ENCODE measurements around the gene TMEM30B. TPM values are rescaled to one million over a fixed set of nuclear protein-coding genes. Genes with fewer than 3 reads are reported as not detected.

Gene TMEM30B
- total and polyA plus RNA-seq, 4 donors, result 3.0 to 7.4 (median 5.6) TPM

DNA sequence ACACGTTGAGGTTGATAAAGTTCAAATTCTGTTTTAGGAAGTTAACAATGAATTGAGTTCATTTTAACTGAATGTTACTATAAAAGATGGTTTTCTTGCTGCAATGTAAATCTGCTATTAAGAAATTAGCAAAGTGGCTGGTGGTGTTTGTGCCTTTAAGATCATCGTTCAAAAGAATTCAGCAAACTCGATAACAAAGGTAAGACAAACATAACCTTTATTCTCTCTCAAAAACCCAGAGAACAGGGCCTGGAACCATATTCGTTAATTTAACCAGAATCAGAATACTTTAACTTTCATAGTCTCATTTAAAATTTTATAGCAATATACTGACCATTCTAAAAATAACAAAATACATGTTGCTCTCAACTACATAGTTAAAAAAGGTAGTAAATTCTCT, 3.4 kb downstream of the TMEM30B start:
- Histone ChIP-seq H3K9me3 (ENCODE audit: control insufficient read depth in 4 of 4, low read length in 3 of 4) (no peaks in the 10 kb centered on the region), H3K9ac (ENCODE audit: low read depth in 1 of 2, low read length in 2 of 2) (peak overlapping the region in 1 of 2 donors; percentile 67), H3K4me1 (ENCODE audit: control insufficient read depth in 4 of 4, insufficient read depth in 4 of 4, low read length in 3 of 4) (peaks cover 2 to 32% (median 23%) of the 10 kb centered on the region in 4 donors), H3K27ac (ENCODE audit: low read depth in 1 of 2, low read length in 2 of 2) (no peak overlapping the region), H3K27me3 (ENCODE audit: control insufficient read depth in 4 of 4, insufficient read depth in 4 of 4, low read length in 3 of 4) (no peaks in the 10 kb centered on the region), H3K36me3 (ENCODE audit: control insufficient read depth in 4 of 4, insufficient read depth in 3 of 4, low read depth in 1 of 4, low read length in 3 of 4) (no peaks in the 10 kb centered on the region), H3K4me3 (ENCODE audit: low read depth in 1 of 3, low read length in 3 of 3) (no peak overlapping the region)
- TF ChIP-seq RXRA (IDR thresholded peaks at IDR 0.05) (peak; percentile 34 to 37), GABPA (IDR thresholded peaks at IDR 0.05 in 1 of 2, conservative IDR thresholded peaks at IDR 0.05 in 1 of 2) (peak in 1 of 2 donors; percentile 15), YY1 (IDR thresholded peaks at IDR 0.05) (peak; percentile 77), JUND (IDR thresholded peaks at IDR 0.05) (peak in 1 of 2 donors; percentile 38), FOXA1 (IDR thresholded peaks at IDR 0.05) (no peak), SP1 (IDR thresholded peaks at IDR 0.05) (peak; percentile 27), RAD21 (IDR thresholded peaks at IDR 0.05) (peak in 1 of 2 donors; percentile 7), TAF1 (conservative IDR thresholded peaks at IDR 0.05) (peak; percentile 56), EGR1 (IDR thresholded peaks at IDR 0.05; ENCODE audit: low read depth in 2 of 2) (no peak), NR2F2 (IDR thresholded peaks at IDR 0.05) (no peak), HNF4G (IDR thresholded peaks at IDR 0.05) (peak; percentile 15), FOXA2 (IDR thresholded peaks at IDR 0.05) (no peak), HNF4A (conservative IDR thresholded peaks at IDR 0.05) (peak; percentile 51 to 71)
- TF ChIP-seq, protein P1, sequence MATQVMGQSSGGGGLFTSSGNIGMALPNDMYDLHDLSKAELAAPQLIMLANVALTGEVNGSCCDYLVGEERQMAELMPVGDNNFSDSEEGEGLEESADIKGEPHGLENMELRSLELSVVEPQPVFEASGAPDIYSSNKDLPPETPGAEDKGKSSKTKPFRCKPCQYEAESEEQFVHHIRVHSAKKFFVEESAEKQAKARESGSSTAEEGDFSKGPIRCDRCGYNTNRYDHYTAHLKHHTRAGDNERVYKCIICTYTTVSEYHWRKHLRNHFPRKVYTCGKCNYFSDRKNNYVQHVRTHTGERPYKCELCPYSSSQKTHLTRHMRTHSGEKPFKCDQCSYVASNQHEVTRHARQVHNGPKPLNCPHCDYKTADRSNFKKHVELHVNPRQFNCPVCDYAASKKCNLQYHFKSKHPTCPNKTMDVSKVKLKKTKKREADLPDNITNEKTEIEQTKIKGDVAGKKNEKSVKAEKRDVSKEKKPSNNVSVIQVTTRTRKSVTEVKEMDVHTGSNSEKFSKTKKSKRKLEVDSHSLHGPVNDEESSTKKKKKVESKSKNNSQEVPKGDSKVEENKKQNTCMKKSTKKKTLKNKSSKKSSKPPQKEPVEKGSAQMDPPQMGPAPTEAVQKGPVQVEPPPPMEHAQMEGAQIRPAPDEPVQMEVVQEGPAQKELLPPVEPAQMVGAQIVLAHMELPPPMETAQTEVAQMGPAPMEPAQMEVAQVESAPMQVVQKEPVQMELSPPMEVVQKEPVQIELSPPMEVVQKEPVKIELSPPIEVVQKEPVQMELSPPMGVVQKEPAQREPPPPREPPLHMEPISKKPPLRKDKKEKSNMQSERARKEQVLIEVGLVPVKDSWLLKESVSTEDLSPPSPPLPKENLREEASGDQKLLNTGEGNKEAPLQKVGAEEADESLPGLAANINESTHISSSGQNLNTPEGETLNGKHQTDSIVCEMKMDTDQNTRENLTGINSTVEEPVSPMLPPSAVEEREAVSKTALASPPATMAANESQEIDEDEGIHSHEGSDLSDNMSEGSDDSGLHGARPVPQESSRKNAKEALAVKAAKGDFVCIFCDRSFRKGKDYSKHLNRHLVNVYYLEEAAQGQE (IDR thresholded peaks at IDR 0.05), result peak; percentile 60
- TF ChIP-seq, protein P2, sequence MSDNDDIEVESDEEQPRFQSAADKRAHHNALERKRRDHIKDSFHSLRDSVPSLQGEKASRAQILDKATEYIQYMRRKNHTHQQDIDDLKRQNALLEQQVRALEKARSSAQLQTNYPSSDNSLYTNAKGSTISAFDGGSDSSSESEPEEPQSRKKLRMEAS (IDR thresholded peaks at IDR 0.05), result peak; percentile 60
- TF ChIP-seq, protein P3, sequence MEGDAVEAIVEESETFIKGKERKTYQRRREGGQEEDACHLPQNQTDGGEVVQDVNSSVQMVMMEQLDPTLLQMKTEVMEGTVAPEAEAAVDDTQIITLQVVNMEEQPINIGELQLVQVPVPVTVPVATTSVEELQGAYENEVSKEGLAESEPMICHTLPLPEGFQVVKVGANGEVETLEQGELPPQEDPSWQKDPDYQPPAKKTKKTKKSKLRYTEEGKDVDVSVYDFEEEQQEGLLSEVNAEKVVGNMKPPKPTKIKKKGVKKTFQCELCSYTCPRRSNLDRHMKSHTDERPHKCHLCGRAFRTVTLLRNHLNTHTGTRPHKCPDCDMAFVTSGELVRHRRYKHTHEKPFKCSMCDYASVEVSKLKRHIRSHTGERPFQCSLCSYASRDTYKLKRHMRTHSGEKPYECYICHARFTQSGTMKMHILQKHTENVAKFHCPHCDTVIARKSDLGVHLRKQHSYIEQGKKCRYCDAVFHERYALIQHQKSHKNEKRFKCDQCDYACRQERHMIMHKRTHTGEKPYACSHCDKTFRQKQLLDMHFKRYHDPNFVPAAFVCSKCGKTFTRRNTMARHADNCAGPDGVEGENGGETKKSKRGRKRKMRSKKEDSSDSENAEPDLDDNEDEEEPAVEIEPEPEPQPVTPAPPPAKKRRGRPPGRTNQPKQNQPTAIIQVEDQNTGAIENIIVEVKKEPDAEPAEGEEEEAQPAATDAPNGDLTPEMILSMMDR (IDR thresholded peaks at IDR 0.05; ENCODE audit: low read depth, low read length, missing input control), result no peak
- TF ChIP-seq, protein P4, sequence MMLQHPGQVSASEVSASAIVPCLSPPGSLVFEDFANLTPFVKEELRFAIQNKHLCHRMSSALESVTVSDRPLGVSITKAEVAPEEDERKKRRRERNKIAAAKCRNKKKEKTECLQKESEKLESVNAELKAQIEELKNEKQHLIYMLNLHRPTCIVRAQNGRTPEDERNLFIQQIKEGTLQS (IDR thresholded peaks at IDR 0.05), result no peak
- TF ChIP-seq, protein P5, sequence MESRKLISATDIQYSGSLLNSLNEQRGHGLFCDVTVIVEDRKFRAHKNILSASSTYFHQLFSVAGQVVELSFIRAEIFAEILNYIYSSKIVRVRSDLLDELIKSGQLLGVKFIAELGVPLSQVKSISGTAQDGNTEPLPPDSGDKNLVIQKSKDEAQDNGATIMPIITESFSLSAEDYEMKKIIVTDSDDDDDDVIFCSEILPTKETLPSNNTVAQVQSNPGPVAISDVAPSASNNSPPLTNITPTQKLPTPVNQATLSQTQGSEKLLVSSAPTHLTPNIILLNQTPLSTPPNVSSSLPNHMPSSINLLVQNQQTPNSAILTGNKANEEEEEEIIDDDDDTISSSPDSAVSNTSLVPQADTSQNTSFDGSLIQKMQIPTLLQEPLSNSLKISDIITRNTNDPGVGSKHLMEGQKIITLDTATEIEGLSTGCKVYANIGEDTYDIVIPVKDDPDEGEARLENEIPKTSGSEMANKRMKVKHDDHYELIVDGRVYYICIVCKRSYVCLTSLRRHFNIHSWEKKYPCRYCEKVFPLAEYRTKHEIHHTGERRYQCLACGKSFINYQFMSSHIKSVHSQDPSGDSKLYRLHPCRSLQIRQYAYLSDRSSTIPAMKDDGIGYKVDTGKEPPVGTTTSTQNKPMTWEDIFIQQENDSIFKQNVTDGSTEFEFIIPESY (IDR thresholded peaks at IDR 0.05), result no peak
- 26% methylated on average over 4 of the region's 4 CpGs for WGBS
- no peak for DNase-seq (ENCODE audit: low spot score)
